Tibial nerve (tissue), 4 donors: ENCODE data around the gene DCTPP1. TPM values are rescaled to one million over a fixed set of nuclear protein-coding genes. Genes with fewer than 3 reads are reported as not detected.

Experiments used
- DNase-seq, 2 donors: peaks; one replicate each; pipeline ENCODE4 v3.0.0-alpha.2; 2019; ENCODE audit warnings: low spot score in 2 of 2
- H3K27ac ChIP-seq, 4 donors: fragments of 200-600 bp; sonication (generic) in 3 of 4; one replicate each; pipeline ENCODE4 v1.5.1; 2017 to 2019; ENCODE audit warnings: mild to moderate bottlenecking in 1 of 4
- H3K27me3 ChIP-seq, 2 donors: fragments of 200-600 bp; sonication (generic) in 1 of 2; one replicate each; pipeline versions ENCODE4 v1.5.1 to v1.6.0; 2017 to 2019
- H3K36me3 ChIP-seq, 3 donors: fragments of 200-600 bp; sonication (generic); one replicate each; pipeline ENCODE4 v1.5.1; 2018 to 2019
- H3K4me1 ChIP-seq, 4 donors: fragments of 200-600 bp; sonication (generic) in 3 of 4; one replicate each; pipeline ENCODE4 v1.5.1; 2017 to 2019
- H3K4me3 ChIP-seq, 4 donors: fragments of 200-600 bp; sonication (generic) in 3 of 4; one replicate each; pipeline ENCODE4 v1.5.1; 2017 to 2019; ENCODE audit warnings: mild to moderate bottlenecking in 1 of 4, moderate library complexity in 1 of 4
- H3K9me3 ChIP-seq, 4 donors: fragments of 200-600 bp; sonication (generic) in 3 of 4; one replicate each; pipeline ENCODE4 v1.5.1; 2017 to 2019
- EP300 ChIP-seq, 2 donors: sonication (generic); formaldehyde crosslinking; IDR thresholded peaks; one replicate each; pipeline ENCODE4 v1.6.1; 2017; ENCODE audit warnings: antibody characterized with exemption in 2 of 2, mild to moderate bottlenecking in 1 of 2
- POLR2A ChIP-seq, 2 donors: fragments of 450-650 bp; IDR thresholded peaks; one replicate each; pipeline ENCODE4 v1.6.1; 2017; ENCODE audit warnings: antibody characterized with exemption in 2 of 2, mild to moderate bottlenecking in 2 of 2, moderate library complexity in 2 of 2
- WGBS, 2 donors: methylation state at CpG; one replicate each; pipeline ENCODE4 v1.1.5; 2018; 5-methylcytosine and 5-hydroxymethylcytosine counted together
- total RNA-seq, 4 donors: library from RNA; depleted of rRNA; stranded (reverse); fragments of >200 nt; gene quantifications; one replicate each; pipeline ENCODE4 v1.1.0, GENCODE V29; 2016
- TF ChIP-seq, protein P1 (sequence below), 5 experiments: fragments of 200-600 bp in 3 of 5; fragments of 450-650 bp in 2 of 5; sonication (generic) in 3 of 5; IDR thresholded peaks; one replicate each; pipeline ENCODE4 v1.5.1; 2016 to 2019; ENCODE audit warnings: antibody characterized with exemption in 5 of 5, mild to moderate bottlenecking in 3 of 5, moderate library complexity in 2 of 5

DCTPP1 gene
- total RNA-seq, 4 donors from 2014 or later, result 12.1 to 20.7 (median 16.1) TPM

DNA sequence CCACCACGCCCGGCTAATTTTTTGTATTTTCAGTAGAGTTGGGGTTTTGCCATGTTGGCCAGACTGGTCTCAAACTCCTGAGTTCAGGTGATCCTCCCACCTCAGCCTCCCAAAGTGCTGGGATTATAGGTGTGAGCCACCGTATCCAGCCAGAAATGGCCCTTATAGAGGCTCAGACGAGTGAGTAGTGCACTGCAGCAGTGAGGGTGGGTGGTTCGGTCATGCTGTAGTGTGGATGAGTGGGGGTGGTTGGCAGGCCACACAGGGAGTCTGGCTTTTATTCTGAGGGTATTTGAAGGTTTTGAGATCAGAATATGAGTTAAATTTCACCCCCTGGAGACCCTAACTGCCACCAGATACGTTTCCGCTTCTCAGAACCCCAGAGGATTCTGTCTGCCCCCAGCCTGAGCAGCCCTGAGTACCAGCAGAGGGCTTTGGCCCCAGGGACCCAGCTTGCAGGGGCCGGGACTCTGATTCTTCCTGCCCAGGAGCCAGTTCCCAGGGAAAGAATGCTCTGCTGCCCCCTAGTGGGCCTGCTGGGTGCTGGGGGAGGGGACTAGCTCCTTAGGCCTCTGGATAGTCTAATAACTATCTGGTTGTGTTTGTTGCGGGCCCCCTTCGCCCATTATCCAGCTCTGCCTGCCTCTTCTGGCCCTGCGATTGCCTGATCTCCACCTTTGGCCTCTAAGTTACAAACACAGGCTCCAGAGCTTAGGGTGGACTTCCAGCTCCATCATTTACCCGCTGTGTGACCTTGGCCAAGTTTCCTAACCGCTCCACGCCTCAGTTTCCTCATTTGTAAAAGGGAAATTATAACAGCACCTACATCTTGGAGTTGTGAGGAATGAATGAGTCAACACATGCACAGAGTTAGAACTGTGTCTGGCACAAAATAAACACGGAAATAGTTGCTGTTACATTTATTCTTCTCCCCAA is 20.4 kb downstream of the DCTPP1 start:
- H3K36me3 ChIP-seq, result peaks cover 0 to 35% (median 0%) of the 10 kb centered on the region in 3 donors
- H3K27ac ChIP-seq, result peak overlapping the region in 2 of 4 donors; percentile 74 to 96
- peak; percentile 83 to 93 for DNase-seq
- no peaks in the 10 kb centered on the region for H3K27me3 ChIP-seq
- peaks cover 0 to 33% (median 13%) of the 10 kb centered on the region in 4 donors for H3K4me1 ChIP-seq
- WGBS, 2 donors, result 36 to 44% methylated on average over 14 to 15 of the region's 15 CpGs
- no peaks in the 10 kb centered on the region for H3K9me3 ChIP-seq
- H3K4me3 ChIP-seq, result peak overlapping the region in 1 of 4 donors; percentile 3
- TF ChIP-seq, protein P1, sequence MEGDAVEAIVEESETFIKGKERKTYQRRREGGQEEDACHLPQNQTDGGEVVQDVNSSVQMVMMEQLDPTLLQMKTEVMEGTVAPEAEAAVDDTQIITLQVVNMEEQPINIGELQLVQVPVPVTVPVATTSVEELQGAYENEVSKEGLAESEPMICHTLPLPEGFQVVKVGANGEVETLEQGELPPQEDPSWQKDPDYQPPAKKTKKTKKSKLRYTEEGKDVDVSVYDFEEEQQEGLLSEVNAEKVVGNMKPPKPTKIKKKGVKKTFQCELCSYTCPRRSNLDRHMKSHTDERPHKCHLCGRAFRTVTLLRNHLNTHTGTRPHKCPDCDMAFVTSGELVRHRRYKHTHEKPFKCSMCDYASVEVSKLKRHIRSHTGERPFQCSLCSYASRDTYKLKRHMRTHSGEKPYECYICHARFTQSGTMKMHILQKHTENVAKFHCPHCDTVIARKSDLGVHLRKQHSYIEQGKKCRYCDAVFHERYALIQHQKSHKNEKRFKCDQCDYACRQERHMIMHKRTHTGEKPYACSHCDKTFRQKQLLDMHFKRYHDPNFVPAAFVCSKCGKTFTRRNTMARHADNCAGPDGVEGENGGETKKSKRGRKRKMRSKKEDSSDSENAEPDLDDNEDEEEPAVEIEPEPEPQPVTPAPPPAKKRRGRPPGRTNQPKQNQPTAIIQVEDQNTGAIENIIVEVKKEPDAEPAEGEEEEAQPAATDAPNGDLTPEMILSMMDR (IDR thresholded peaks at IDR 0.05), result peak; percentile 91 to 95 (median 93)
- TF ChIP-seq POLR2A (IDR thresholded peaks at IDR 0.05), result no peak
- TF ChIP-seq EP300 (IDR thresholded peaks at IDR 0.05), result peak in 1 of 2 donors; percentile 43

DNA sequence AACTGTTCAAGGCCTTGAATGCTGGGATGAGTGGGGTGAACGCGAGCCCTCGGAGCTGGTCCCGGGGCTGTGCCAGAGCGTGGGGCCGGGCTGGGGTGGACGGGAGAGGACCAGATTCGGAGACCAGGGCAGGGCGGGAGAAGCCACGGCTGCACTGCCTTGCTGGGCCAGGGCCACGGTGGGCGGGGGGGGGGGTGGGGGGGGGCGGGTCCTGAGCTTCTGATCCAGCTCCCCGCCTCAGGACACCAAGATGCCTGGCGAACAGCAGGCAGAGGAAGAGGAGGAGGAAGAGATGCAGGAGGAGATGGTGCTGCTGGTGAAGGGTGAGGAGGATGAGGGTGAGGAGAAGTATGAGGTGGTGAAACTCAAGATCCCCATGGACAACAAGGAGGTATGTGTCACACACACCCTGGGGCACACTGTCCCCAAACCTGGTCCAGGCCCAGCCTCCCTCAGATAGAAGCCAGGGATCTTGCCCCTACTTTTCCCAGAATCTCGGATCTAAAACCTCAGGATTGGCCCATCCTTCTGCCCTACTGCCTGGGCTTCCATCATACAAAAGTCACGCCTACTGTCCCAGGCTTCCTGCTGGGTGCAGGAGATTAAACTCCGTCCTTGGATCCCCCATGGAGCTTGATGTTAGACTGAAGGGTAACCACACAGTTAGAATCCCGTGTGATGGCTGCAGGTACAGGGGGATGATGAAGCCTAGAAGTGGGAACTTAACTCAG is 21.9 kb downstream of the DCTPP1 start:
- Histone ChIP-seq H3K9me3 (no peaks in the 10 kb centered on the region), H3K27ac (peak overlapping the region; percentile 84 to 96 (median 92)), H3K4me3 (peak overlapping the region; percentile 64 to 91 (median 76)), H3K4me1 (peaks cover 0 to 33% (median 13%) of the 10 kb centered on the region in 4 donors), H3K27me3 (no peaks in the 10 kb centered on the region), H3K36me3 (peaks cover 0 to 24% (median 0%) of the 10 kb centered on the region in 3 donors)
- TF ChIP-seq EP300 (IDR thresholded peaks at IDR 0.05), result no peak
- no peak for TF ChIP-seq POLR2A (IDR thresholded peaks at IDR 0.05)
- TF ChIP-seq, protein P1 (IDR thresholded peaks at IDR 0.05), result no peak
- DNase-seq, result no peak
- WGBS, 2 donors, result 10% methylated on average over 13 to 16 of the region's 19 CpGs

DNA sequence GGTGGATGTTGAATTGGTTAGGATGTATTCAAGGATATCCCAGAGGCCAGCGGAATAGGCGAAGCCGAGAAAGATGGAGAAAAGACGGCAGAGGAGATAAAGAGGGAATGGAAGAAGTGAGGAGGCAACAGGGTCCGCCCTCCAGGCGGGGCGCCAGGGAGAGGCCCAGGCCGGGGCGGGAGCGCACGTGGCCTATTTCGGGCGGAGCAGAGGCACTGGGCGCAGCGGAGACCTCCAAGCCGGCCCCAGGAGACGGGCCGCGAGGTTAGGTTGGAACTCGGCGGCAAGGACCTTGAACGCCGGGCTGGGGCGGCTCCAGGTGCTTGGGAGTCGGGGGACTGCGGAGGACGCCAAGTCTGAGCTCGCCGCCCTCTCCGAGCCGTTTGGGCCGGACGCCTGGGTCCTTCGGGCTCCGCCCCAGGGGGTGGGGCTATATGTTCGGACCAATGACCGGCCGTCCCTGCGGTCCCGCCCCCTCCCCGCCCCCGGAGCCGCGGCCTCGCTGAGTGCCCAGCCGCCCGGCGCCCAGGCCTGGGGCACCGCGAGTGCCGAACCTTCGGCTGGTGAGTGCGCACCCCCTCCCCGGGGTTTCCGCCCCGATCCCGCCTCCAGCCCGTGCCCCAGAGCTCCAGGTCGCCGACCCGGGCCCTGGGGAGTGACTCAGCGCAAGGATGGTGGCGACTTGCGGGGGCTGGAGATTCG is 22.6 kb downstream of the DCTPP1 start, which contains the start of gene ZNF771:
Gene ZNF771, plus strand, starts transcription at position 505 of the 702 bp plus-strand sequence. CDS start 448 bp downstream, outside the sequence.
- no peaks in the 10 kb centered on the region for H3K9me3 ChIP-seq
- 0 to 1% methylated on average over 29 to 30 of the region's 65 CpGs for WGBS, 2 donors
- peaks cover 0 to 33% (median 13%) of the 10 kb centered on the region in 4 donors for H3K4me1 ChIP-seq
- TF ChIP-seq, protein P1 (IDR thresholded peaks at IDR 0.05), result peak in 3 of 5 experiments; percentile 12 to 29 (median 17)
- TF ChIP-seq EP300 (IDR thresholded peaks at IDR 0.05), result peak; percentile 84 to 91
- peak in 1 of 2 donors; percentile 72 for TF ChIP-seq POLR2A (IDR thresholded peaks at IDR 0.05)
- H3K36me3 ChIP-seq, result peaks cover 0 to 18% (median 0%) of the 10 kb centered on the region in 3 donors
- no peaks in the 10 kb centered on the region for H3K27me3 ChIP-seq
- H3K4me3 ChIP-seq, result peak within 1 kb of the TSS; percentile 64 to 91 (median 76)
- peak within 1 kb of the TSS; percentile 84 to 96 (median 92) for H3K27ac ChIP-seq
- peak; percentile 92 to 93 for DNase-seq

DNA sequence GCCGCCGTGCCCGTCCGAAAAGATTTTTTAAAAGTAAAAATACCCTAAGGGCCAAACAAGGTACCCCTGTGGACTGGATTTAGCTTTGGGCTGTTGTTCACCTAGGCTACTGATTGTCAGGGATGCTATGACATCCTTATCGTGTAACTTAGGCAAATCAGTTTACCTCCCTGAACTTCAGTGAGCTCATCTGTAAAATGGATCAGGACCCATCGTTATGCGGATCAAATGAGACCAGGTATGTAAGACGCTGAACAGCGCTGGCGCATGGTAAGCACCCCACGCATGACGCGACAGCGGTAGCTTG is 23.1 kb downstream of the DCTPP1 start:
- peak overlapping the region; percentile 84 to 96 (median 92) for H3K27ac ChIP-seq
- 16 to 19% methylated on average over 14 of the region's 14 CpGs for WGBS, 2 donors

More for the DNA sequence above, 23.1 kb downstream of the DCTPP1 start:
- TF ChIP-seq, protein P1 (IDR thresholded peaks at IDR 0.05), result no peak
- TF ChIP-seq EP300 (IDR thresholded peaks at IDR 0.05) (no peak), POLR2A (IDR thresholded peaks at IDR 0.05) (no peak)
- peak overlapping the region; percentile 64 to 91 (median 76) for H3K4me3 ChIP-seq
- peaks cover 0 to 33% (median 13%) of the 10 kb centered on the region in 4 donors for H3K4me1 ChIP-seq
- no peak for DNase-seq
- no peaks in the 10 kb centered on the region for H3K9me3 ChIP-seq
- no peaks in the 10 kb centered on the region for H3K27me3 ChIP-seq
- peaks cover 0 to 13% (median 0%) of the 10 kb centered on the region in 3 donors for H3K36me3 ChIP-seq
